Measurements from ENCODE around the gene AATK.

- TF ChIP-seq EZH2 (IDR thresholded peaks at IDR 0.05; ENCODE audit: low read length) (no peak), CTCF (optimal IDR thresholded peaks at IDR 0.05 in 1 of 3, IDR thresholded peaks at IDR 0.05 in 1 of 3, conservative IDR thresholded peaks at IDR 0.05 in 1 of 3; ENCODE audit: extremely low read depth in 1 of 3, insufficient read depth in 2 of 3, low read length in 3 of 3) (no peak)
Measured at GRCh38 chr17:81210466-81210865, 44.4 kb upstream of the AATK start.

Measured in keratinocyte (primary cell).